ENCODE data around the gene RDH13. TPM values are rescaled to one million over a fixed set of nuclear protein-coding genes. Genes with fewer than 3 reads are reported as not detected.

The RDH13 gene
- 10 to 100 TPM in 1 of 2 donors, 1 to 10 TPM in 1; 8.9 to 11.7 TPM for total RNA-seq
- 10 to 100 TPM in 1 of 2 donors, 1 to 10 TPM in 1; 9.0 to 10.1 TPM for polyA plus RNA-seq

GRCh38 chr19:55062735-55063491, at the start of gene RDH13:
TSS of gene RDH13 (minus strand) at chr19:55063148. CDS start at chr19:55063032, 116 bp downstream.
- Histone ChIP-seq H3K4me3 (ENCODE audit: low read depth in 1 of 3, low read length in 3 of 3) (peak within 1 kb of the TSS; percentile 77 to 80 (median 78)), H3K9ac (ENCODE audit: low read depth in 1 of 2, low read length in 2 of 2) (peak within 1 kb of the TSS in 1 of 2 donors; percentile 7), H3K36me3 (ENCODE audit: control insufficient read depth in 4 of 4, insufficient read depth in 3 of 4, low read depth in 1 of 4, low read length in 3 of 4) (peaks cover 0 to 5% (median 4%) of the 10 kb centered on the region in 4 donors), H3K9me3 (ENCODE audit: control insufficient read depth in 4 of 4, low read length in 3 of 4) (no peaks in the 10 kb centered on the region), H3K4me1 (ENCODE audit: control insufficient read depth in 4 of 4, insufficient read depth in 4 of 4, low read length in 3 of 4) (peaks cover 0 to 7% (median 2%) of the 10 kb centered on the region in 4 donors), H3K27me3 (ENCODE audit: control insufficient read depth in 4 of 4, insufficient read depth in 4 of 4, low read length in 3 of 4) (peaks cover 0 to 2% (median 0%) of the 10 kb centered on the region in 4 donors), H3K27ac (ENCODE audit: low read depth in 1 of 2, low read length in 2 of 2) (peak within 1 kb of the TSS; percentile 28 to 67)
- 2% methylated on average over 70 of the region's 70 CpGs for WGBS
- DNase-seq (ENCODE audit: low spot score): peak; percentile 98
- TF ChIP-seq FOXA2 (IDR thresholded peaks at IDR 0.05) (no peak), TAF1 (conservative IDR thresholded peaks at IDR 0.05) (no peak), EGR1 (IDR thresholded peaks at IDR 0.05; ENCODE audit: low read depth in 2 of 2) (no peak), YY1 (IDR thresholded peaks at IDR 0.05) (no peak), MAX (IDR thresholded peaks at IDR 0.05) (no peak), RAD21 (IDR thresholded peaks at IDR 0.05) (no peak), SP1 (IDR thresholded peaks at IDR 0.05) (peak; percentile 52), ATF3 (IDR thresholded peaks at IDR 0.05) (no peak), CTCF (IDR thresholded peaks at IDR 0.05; ENCODE audit: low read depth, low read length, missing input control) (no peak), HNF4G (IDR thresholded peaks at IDR 0.05) (no peak), REST (IDR thresholded peaks at IDR 0.05) (no peak), GABPA (IDR thresholded peaks at IDR 0.05 in 1 of 2, conservative IDR thresholded peaks at IDR 0.05 in 1 of 2) (peak in 1 of 2 donors; percentile 50), NR2F2 (IDR thresholded peaks at IDR 0.05) (no peak)

GRCh38 chr19:55112246-55112776, 49.4 kb upstream of the RDH13 start:
- no peak for DNase-seq (ENCODE audit: low spot score)
- H3K9ac ChIP-seq (ENCODE audit: low read depth in 1 of 2, low read length in 2 of 2): no peak overlapping the region
- H3K9me3 ChIP-seq (ENCODE audit: control insufficient read depth in 4 of 4, low read length in 3 of 4): no peaks in the 10 kb centered on the region
- 97% methylated on average over 25 of the region's 25 CpGs for WGBS
- H3K36me3 ChIP-seq (ENCODE audit: control insufficient read depth in 4 of 4, insufficient read depth in 3 of 4, low read depth in 1 of 4, low read length in 3 of 4): peaks cover 0 to 23% (median 7%) of the 10 kb centered on the region in 4 donors
- H3K27me3 ChIP-seq (ENCODE audit: control insufficient read depth in 4 of 4, insufficient read depth in 4 of 4, low read length in 3 of 4): no peaks in the 10 kb centered on the region
- no peak overlapping the region for H3K4me3 ChIP-seq (ENCODE audit: low read depth in 1 of 3, low read length in 3 of 3)
- peaks cover 3 to 32% (median 21%) of the 10 kb centered on the region in 4 donors for H3K4me1 ChIP-seq (ENCODE audit: control insufficient read depth in 4 of 4, insufficient read depth in 4 of 4, low read length in 3 of 4)
- no peak overlapping the region for H3K27ac ChIP-seq (ENCODE audit: low read depth in 1 of 2, low read length in 2 of 2)
- TF ChIP-seq GABPA (IDR thresholded peaks at IDR 0.05 in 1 of 2, conservative IDR thresholded peaks at IDR 0.05 in 1 of 2): no peak
- no peak for TF ChIP-seq ZBTB33 (IDR thresholded peaks at IDR 0.05)
- TF ChIP-seq REST (IDR thresholded peaks at IDR 0.05): no peak
- no peak for TF ChIP-seq YY1 (IDR thresholded peaks at IDR 0.05)
- no peak for TF ChIP-seq JUND (IDR thresholded peaks at IDR 0.05)
- TF ChIP-seq MAX (IDR thresholded peaks at IDR 0.05): no peak
- no peak for TF ChIP-seq HNF4A (conservative IDR thresholded peaks at IDR 0.05)
- no peak for TF ChIP-seq ATF3 (IDR thresholded peaks at IDR 0.05)
- TF ChIP-seq TAF1 (conservative IDR thresholded peaks at IDR 0.05): no peak
- no peak for TF ChIP-seq FOXA2 (IDR thresholded peaks at IDR 0.05)
- TF ChIP-seq EGR1 (IDR thresholded peaks at IDR 0.05; ENCODE audit: low read depth in 2 of 2): no peak
- no peak for TF ChIP-seq RXRA (IDR thresholded peaks at IDR 0.05)
